Hippocampal formation (tissue), 2 donors: ENCODE results near the gene FRMD1.

Experiments
- DNase-seq, 2 donors: peaks; one replicate each; lab custom pipeline; 2025; lab: John Stamatoyannopoulos, UW

Gene FRMD1

GRCh38 chr6:168004945-168005344 lies 74.1 kb downstream of the FRMD1 start:
- DNase-seq: no peak

- DNase-seq: no peak
Measured at GRCh38 chr6:168004023-168004422, 75.0 kb downstream of the FRMD1 start.
